Ovary (tissue), 3 donors: ENCODE measurements around the gene F13A1.

ENCODE experiments used
- EP300 ChIP-seq: sonication (generic); formaldehyde crosslinking; IDR thresholded peaks from one replicate; pipeline ENCODE4 v1.6.1; 2017; ENCODE audit warnings: antibody characterized with exemption
- TF ChIP-seq, protein P1 (sequence below), 3 donors: fragments of 450-650 bp in 2 of 3; fragments of 200-600 bp in 1 of 3; IDR thresholded peaks; one replicate each; pipeline versions ENCODE4 v1.5.1 to v1.8.0; 2016 to 2022; ENCODE audit warnings: antibody characterized with exemption in 3 of 3, mild to moderate bottlenecking in 1 of 3
- donor health status: DM: no; HTN: no; CAD: no.

DNA sequence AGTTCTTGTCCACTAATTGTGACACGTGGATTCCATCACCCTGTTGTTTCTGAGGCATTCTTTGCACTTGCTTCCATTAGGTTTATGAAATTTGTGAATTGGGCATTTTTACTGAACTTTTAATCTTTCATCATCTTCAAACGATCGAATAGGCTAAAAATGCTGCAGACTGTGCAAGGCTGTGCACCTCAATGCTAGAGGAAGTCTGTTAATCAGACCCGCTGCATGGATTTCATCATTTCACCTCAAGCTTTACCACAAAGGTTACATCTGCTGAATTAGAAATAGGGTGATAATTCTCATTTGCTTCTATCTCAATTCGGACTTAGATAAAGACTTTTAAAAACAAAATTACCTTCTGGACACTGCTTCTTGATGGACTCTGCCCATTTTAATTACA lies 27.8 kb upstream of the F13A1 start:
- TF ChIP-seq, protein P1, sequence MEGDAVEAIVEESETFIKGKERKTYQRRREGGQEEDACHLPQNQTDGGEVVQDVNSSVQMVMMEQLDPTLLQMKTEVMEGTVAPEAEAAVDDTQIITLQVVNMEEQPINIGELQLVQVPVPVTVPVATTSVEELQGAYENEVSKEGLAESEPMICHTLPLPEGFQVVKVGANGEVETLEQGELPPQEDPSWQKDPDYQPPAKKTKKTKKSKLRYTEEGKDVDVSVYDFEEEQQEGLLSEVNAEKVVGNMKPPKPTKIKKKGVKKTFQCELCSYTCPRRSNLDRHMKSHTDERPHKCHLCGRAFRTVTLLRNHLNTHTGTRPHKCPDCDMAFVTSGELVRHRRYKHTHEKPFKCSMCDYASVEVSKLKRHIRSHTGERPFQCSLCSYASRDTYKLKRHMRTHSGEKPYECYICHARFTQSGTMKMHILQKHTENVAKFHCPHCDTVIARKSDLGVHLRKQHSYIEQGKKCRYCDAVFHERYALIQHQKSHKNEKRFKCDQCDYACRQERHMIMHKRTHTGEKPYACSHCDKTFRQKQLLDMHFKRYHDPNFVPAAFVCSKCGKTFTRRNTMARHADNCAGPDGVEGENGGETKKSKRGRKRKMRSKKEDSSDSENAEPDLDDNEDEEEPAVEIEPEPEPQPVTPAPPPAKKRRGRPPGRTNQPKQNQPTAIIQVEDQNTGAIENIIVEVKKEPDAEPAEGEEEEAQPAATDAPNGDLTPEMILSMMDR (IDR thresholded peaks at IDR 0.05): no peak
- TF ChIP-seq EP300: no peak
